SK-N-SH (cell line): Measurements from ENCODE around the gene TNRC6B. TPM values are rescaled to one million over a fixed set of nuclear protein-coding genes. Genes with fewer than 3 reads are reported as not detected.
A peak's percentile ranks its signal among the peaks of the same experiment; 100 is the strongest.
"Not testable (repeated sequence)": the region's sequence is repeated elsewhere in the genome, so short reads cannot be mapped to it uniquely, and the experiment has no call there.

Source experiments
- CTCF ChIA-PET: fragments of 300-600, 350-600 bp; formaldehyde crosslinking; extraction: SDS; loops from one replicate; lab custom pipeline; 2021; lab: Yijun Ruan, JAX
- POLR2A ChIA-PET: fragments of 350-600 bp; sonication (Branson Sonifier 250); formaldehyde crosslinking; extraction: SDS; loops from one replicate; lab custom pipeline; 2020; ENCODE audit warnings: antibody characterized with exemption, inconsistent platforms; lab: Yijun Ruan, JAX
- DNase-seq: peaks from one replicate; pipeline ENCODE4 v3.0.0; 2012
- H2AFZ ChIP-seq: fragments of 200-600 bp; sonication (generic); 2 replicates; pipeline ENCODE4 v1.8.1; 2016; ENCODE audit warnings: antibody characterized with exemption, mild to moderate bottlenecking, low read depth
- H3F3A ChIP-seq: fragments of 200-600 bp; sonication (generic); replicated peaks from 2 replicates; pipeline ENCODE3; 2016; ENCODE audit warnings: antibody characterized with exemption, mild to moderate bottlenecking; ENCODE audit not compliant: insufficient read depth
- H3K27ac ChIP-seq, 2 experiments: fragments of 200-500 bp in 1 of 2; fragments of 200-600 bp in 1 of 2; sonication (Bioruptor generic) in 1 of 2; sonication (generic), shearing (Covaris generic) in 1 of 2; 2 replicates each; pipeline versions ENCODE4 v1.5.1 to v1.6.1; 2014 to 2016; ENCODE audit warnings: low read depth in 2 of 2, inconsistent platforms in 1 of 2, low read length in 1 of 2, mild to moderate bottlenecking in 1 of 2, mixed read lengths in 1 of 2
- H3K27me3 ChIP-seq: fragments of 200-600 bp; sonication (generic), shearing (Covaris generic); 2 replicates; pipeline ENCODE4 v1.6.1; 2016; ENCODE audit warnings: mixed run types; ENCODE audit not compliant: insufficient read depth
- H3K36me3 ChIP-seq, 2 experiments: fragments of 200-500 bp in 1 of 2; fragments of 200-600 bp in 1 of 2; sonication (Bioruptor generic) in 1 of 2; sonication (generic) in 1 of 2; replicated peaks in 1 of 2; 2 replicates each; pipeline versions ENCODE3 to v1.5.1; 2014 to 2016; ENCODE audit warnings: low read length in 1 of 2, mild to moderate bottlenecking in 1 of 2; ENCODE audit not compliant: insufficient read depth in 2 of 2, control insufficient read depth in 1 of 2
- H3K4me1 ChIP-seq, 2 experiments: fragments of 200-500 bp in 1 of 2; fragments of 200-600 bp in 1 of 2; sonication (Bioruptor generic) in 1 of 2; sonication (generic), shearing (Covaris generic) in 1 of 2; 2 replicates each; pipeline versions ENCODE4 v1.5.1 to v1.6.1; 2014 to 2016; ENCODE audit warnings: low read depth in 1 of 2, low read length in 1 of 2, mixed run types in 1 of 2; ENCODE audit not compliant: insufficient read depth in 2 of 2, control insufficient read depth in 1 of 2
- H3K4me2 ChIP-seq: fragments of 200-600 bp; sonication (generic), shearing (Covaris generic); 2 replicates; pipeline ENCODE4 v1.6.1; 2017; ENCODE audit warnings: mixed run types
- H3K4me3 ChIP-seq, 2 experiments: fragments of 200-500 bp in 1 of 2; fragments of 200-600 bp in 1 of 2; sonication (Bioruptor generic) in 1 of 2; sonication (generic), shearing (Covaris generic) in 1 of 2; 2 replicates each; pipeline versions ENCODE4 v1.5.1 to v1.8.1; 2014 to 2016; ENCODE audit warnings: low read depth in 2 of 2, inconsistent platforms in 1 of 2, low read length in 1 of 2, mild to moderate bottlenecking in 1 of 2, mixed read lengths in 1 of 2, moderate library complexity in 1 of 2
- H3K79me2 ChIP-seq: fragments of 200-600 bp; sonication (generic); 2 replicates; pipeline ENCODE4 v1.8.1; 2017; ENCODE audit warnings: mild to moderate bottlenecking; ENCODE audit not compliant: insufficient read depth
- H3K9ac ChIP-seq: fragments of 200-600 bp; sonication (generic); 2 replicates; pipeline ENCODE4 v1.6.1; 2017; ENCODE audit warnings: mixed run types
- H3K9me2 ChIP-seq: fragments of 200-600 bp; sonication (generic); 2 replicates; pipeline ENCODE4 v1.6.1; 2017; ENCODE audit warnings: mixed run types
- H3K9me3 ChIP-seq: fragments of 200-600 bp; sonication (generic); 2 replicates; pipeline ENCODE4 v1.6.1; 2017; ENCODE audit warnings: mixed run types, mild to moderate bottlenecking, moderate library complexity
- H4K20me1 ChIP-seq: fragments of 200-600 bp; sonication (generic); 2 replicates; pipeline ENCODE4 v1.6.1; 2017; ENCODE audit warnings: mild to moderate bottlenecking, mixed run types; ENCODE audit not compliant: insufficient read depth
- CHD2 ChIP-seq: fragments of 150-350 bp; IDR thresholded peaks from 2 replicates; pipeline ENCODE4 v1.6.1; 2018; ENCODE audit warnings: low read length; ENCODE audit not compliant: partially characterized antibody
- ELF1 ChIP-seq: IDR thresholded peaks from 2 replicates; pipeline ENCODE4 v1.4.0; 2012
- EZH2phosphoT487 ChIP-seq: fragments of 200-600 bp; sonication (generic); IDR thresholded peaks from 2 replicates; pipeline ENCODE4 v1.6.1; 2017; ENCODE audit warnings: low read depth, mixed run types, mild to moderate bottlenecking, antibody characterized with exemption, moderate library complexity, borderline replicate concordance
- FOXJ3 ChIP-seq: sonication (generic); formaldehyde crosslinking; IDR thresholded peaks from 2 replicates; pipeline ENCODE4 v1.5.1; 2020; ENCODE audit warnings: mild to moderate bottlenecking, missing genetic modification reagents
- JUND ChIP-seq: IDR thresholded peaks from 2 replicates; pipeline ENCODE4 v1.4.0; 2012
- MAX ChIP-seq: IDR thresholded peaks from 2 replicates; pipeline ENCODE4 v1.4.0; 2012; ENCODE audit warnings: low read depth
- NRF1 ChIP-seq: IDR thresholded peaks from 2 replicates; pipeline ENCODE4 v1.6.1; 2012; ENCODE audit warnings: low read depth, mild to moderate bottlenecking, low read length
- PBX3 ChIP-seq: IDR thresholded peaks from 2 replicates; pipeline ENCODE4; 2012
- POLR2AphosphoS5 ChIP-seq: IDR thresholded peaks from 2 replicates; pipeline ENCODE4 v1.6.1; 2012; ENCODE audit warnings: low read depth, low read length
- RFX5 ChIP-seq: IDR thresholded peaks from 2 replicates; pipeline ENCODE4 v1.6.1; 2012; ENCODE audit warnings: mild to moderate bottlenecking, improper control_type of control experiment, low read length
- SMC3 ChIP-seq: IDR thresholded peaks from 2 replicates; pipeline ENCODE4 v1.6.1; 2012; ENCODE audit warnings: low read depth, low read length, improper control_type of control experiment
- TAF1 ChIP-seq: IDR thresholded peaks from 2 replicates; pipeline ENCODE4 v1.6.1; 2012; ENCODE audit warnings: low read depth, mild to moderate bottlenecking, low read length, moderate library complexity, borderline replicate concordance
- TEAD4 ChIP-seq: IDR thresholded peaks from 2 replicates; pipeline ENCODE4 v1.4.0; 2012; ENCODE audit warnings: mild to moderate bottlenecking, borderline replicate concordance; ENCODE audit not compliant: insufficient read depth
- USF1 ChIP-seq: IDR thresholded peaks from 2 replicates; pipeline ENCODE4 v1.4.0; 2012; ENCODE audit warnings: low read depth, borderline replicate concordance
- YY1 ChIP-seq: IDR thresholded peaks from 2 replicates; pipeline ENCODE4 v1.4.0; 2012; ENCODE audit warnings: low read depth, mild to moderate bottlenecking
- WGBS: methylation state at CpG from one replicate; pipeline ENCODE4 v1.1.6; 2017; ENCODE audit warnings: low lambda C conversion rate; 5-methylcytosine and 5-hydroxymethylcytosine counted together
- polyA plus RNA-seq, 3 experiments: library from polyadenylated mRNA; depleted of rRNA; stranded (reverse); fragments of >200 nt; gene quantifications; 2 replicates each; pipeline ENCODE4 v1.2.3, GENCODE V29; 2012

TNRC6B gene
- polyA plus RNA-seq, 1 of the 3 experiments (the other 2 are of a cell fraction): 1.2 TPM

GRCh38 chr22:40161194-40161593, 16.5 kb upstream of the TNRC6B start (continued):
- no peak for TF ChIP-seq EZH2phosphoT487
- no peak for TF ChIP-seq NRF1
- TF ChIP-seq JUND: no peak
- TF ChIP-seq TEAD4: no peak

GRCh38 chr22:40165537-40165936, 12.2 kb upstream of the TNRC6B start:
- POLR2A ChIA-PET, DNase-seq, H3K9ac ChIP-seq, H3K27me3 ChIP-seq, H3K9me3 ChIP-seq, H3K4me1 ChIP-seq, H4K20me1 ChIP-seq, H3K4me3 ChIP-seq, H3K27ac ChIP-seq, H3K79me2 ChIP-seq, CTCF ChIA-PET, H3K4me2 ChIP-seq, H3K36me3 ChIP-seq, H2AFZ ChIP-seq, H3K9me2 ChIP-seq, H3F3A ChIP-seq: not testable (repeated sequence)
- WGBS: 100% methylated on average over 2 of the region's 2 CpGs

GRCh38 chr22:40175611-40176244, 2.0 kb upstream of the TNRC6B start:
- H3K79me2 ChIP-seq: peaks cover 29% of the 10 kb centered on the region
- ChIA-PET CTCF (no interaction called here), POLR2A (no interaction called here)
- peaks cover 10% of the 10 kb centered on the region for H3F3A ChIP-seq
- no peaks in the 10 kb centered on the region for H3K27me3 ChIP-seq
- H3K36me3 ChIP-seq: no peaks in the 10 kb centered on the region
- TF ChIP-seq FOXJ3 (CRISPR knock-in tag): no peak
- TF ChIP-seq PBX3: no peak
- TF ChIP-seq MAX: no peak
- TF ChIP-seq SMC3: no peak
- no peak for TF ChIP-seq ELF1
- no peak for TF ChIP-seq RFX5
- no peak for TF ChIP-seq USF1
- TF ChIP-seq YY1: no peak
- no peak for TF ChIP-seq POLR2AphosphoS5
- TF ChIP-seq EZH2phosphoT487: no peak
- no peak for TF ChIP-seq CHD2
- no peak for TF ChIP-seq TAF1
- H3K9me2 ChIP-seq: no peaks in the 10 kb centered on the region
- H3K27ac ChIP-seq: peak overlapping the region; percentile 39 to 53; a peak in 3 of 4 replicates
- DNase-seq: no peak
- no peak overlapping the region for H3K4me3 ChIP-seq
- H2AFZ ChIP-seq: no peak overlapping the region
- no peaks in the 10 kb centered on the region for H3K9me3 ChIP-seq
- no peak overlapping the region for H3K9ac ChIP-seq
- H4K20me1 ChIP-seq: no peaks in the 10 kb centered on the region
- peaks cover 7 to 11% of the 10 kb centered on the region in 2 experiments; a peak in 3 of 4 replicates for H3K4me1 ChIP-seq
- 84% methylated on average over 11 of the region's 12 CpGs for WGBS
- no peak overlapping the region for H3K4me2 ChIP-seq
